Measurements from ENCODE around the gene HIF3A. TPM values are rescaled to one million over a fixed set of nuclear protein-coding genes. Genes with fewer than 3 reads are reported as not detected.
A peak's percentile ranks its signal among the peaks of the same experiment; 100 is the strongest.

The HIF3A gene
- total and polyA plus RNA-seq, 5 donors from 2014 or later = not detected

GRCh38 chr19:46347572-46347883 is 50.7 kb downstream of the HIF3A start:
- H3K9me3 Mint-ChIP-seq = peaks cover 0 to 2% (median 0%) of the 10 kb centered on the region in 7 donors
- H3K4me3 ChIP-seq (ENCODE audit: low read depth, low read length) = peak overlapping the region; percentile 53
- ATAC-seq (ENCODE audit: low read depth in 2 of 2) (no peak), DNase-seq (no peak)
- peaks cover 10% of the 10 kb centered on the region for H3K27me3 Mint-ChIP-seq
- H3K4me3 Mint-ChIP-seq = peak overlapping the region; percentile 90 to 96 (median 94)
- H3K36me3 ChIP-seq (ENCODE audit: control insufficient read depth, insufficient read depth, low read length) = no peaks in the 10 kb centered on the region
- no peaks in the 10 kb centered on the region for H3K27me3 ChIP-seq (ENCODE audit: control insufficient read depth, insufficient read depth, low read length)
- H3K27ac Mint-ChIP-seq = peak overlapping the region; percentile 93 to 95 (median 94)
- H3K9me3 ChIP-seq (ENCODE audit: control insufficient read depth in 2 of 2, low read length in 2 of 2) = no peaks in the 10 kb centered on the region
- peaks cover 11 to 65% (median 40%) of the 10 kb centered on the region in 4 donors for H3K4me1 Mint-ChIP-seq
- peak overlapping the region; percentile 67 for H3K27ac ChIP-seq (ENCODE audit: insufficient read depth, low read length, poor library complexity, severe bottlenecking)
- H3K4me1 ChIP-seq (ENCODE audit: control insufficient read depth, insufficient read depth, low read length, poor library complexity, severe bottlenecking) = peaks cover 50% of the 10 kb centered on the region
- H3K36me3 Mint-ChIP-seq = peaks cover 5% of the 10 kb centered on the region

GRCh38 chr19:46347985-46348384 is 51.1 kb downstream of the HIF3A start:
- no peak for DNase-seq
- Histone ChIP-seq H3K4me1 (ENCODE audit: control insufficient read depth, insufficient read depth, low read length, poor library complexity, severe bottlenecking) (peaks cover 50% of the 10 kb centered on the region), H3K9me3 (ENCODE audit: control insufficient read depth in 2 of 2, low read length in 2 of 2) (no peaks in the 10 kb centered on the region), H3K27ac (ENCODE audit: insufficient read depth, low read length, poor library complexity, severe bottlenecking) (no peak overlapping the region), H3K4me3 (ENCODE audit: low read depth, low read length) (peak overlapping the region; percentile 53), H3K36me3 (ENCODE audit: control insufficient read depth, insufficient read depth, low read length) (no peaks in the 10 kb centered on the region), H3K27me3 (ENCODE audit: control insufficient read depth, insufficient read depth, low read length) (no peaks in the 10 kb centered on the region)
- Mint-ChIP-seq H3K36me3 (peaks cover 5% of the 10 kb centered on the region), H3K4me1 (peaks cover 11 to 67% (median 40%) of the 10 kb centered on the region in 4 donors), H3K27me3 (peaks cover 5% of the 10 kb centered on the region), H3K9me3 (peaks cover 0 to 2% (median 0%) of the 10 kb centered on the region in 7 donors), H3K4me3 (peak overlapping the region; percentile 90 to 96 (median 94)), H3K27ac (peak overlapping the region in 2 of 3 donors; percentile 93 to 95)
- no peak for ATAC-seq (ENCODE audit: low read depth in 2 of 2)

GRCh38 chr19:46349311-46349993 is 52.6 kb downstream of the HIF3A start:
- Histone ChIP-seq H3K4me3 (ENCODE audit: low read depth, low read length) (no peak overlapping the region), H3K9me3 (ENCODE audit: control insufficient read depth in 2 of 2, low read length in 2 of 2) (no peaks in the 10 kb centered on the region), H3K4me1 (ENCODE audit: control insufficient read depth, insufficient read depth, low read length, poor library complexity, severe bottlenecking) (peaks cover 50% of the 10 kb centered on the region), H3K27me3 (ENCODE audit: control insufficient read depth, insufficient read depth, low read length) (no peaks in the 10 kb centered on the region), H3K36me3 (ENCODE audit: control insufficient read depth, insufficient read depth, low read length) (peaks cover 10% of the 10 kb centered on the region), H3K27ac (ENCODE audit: insufficient read depth, low read length, poor library complexity, severe bottlenecking) (peak overlapping the region; percentile 76)
- peaks cover 11 to 67% (median 42%) of the 10 kb centered on the region in 4 donors for H3K4me1 Mint-ChIP-seq
- ATAC-seq (ENCODE audit: low read depth in 2 of 2) (no peak), DNase-seq (no peak)
- H3K4me3 Mint-ChIP-seq = peak overlapping the region; percentile 59 to 96 (median 82)
- H3K9me3 Mint-ChIP-seq = peaks cover 0 to 2% (median 0%) of the 10 kb centered on the region in 7 donors
- peaks cover 4% of the 10 kb centered on the region for H3K27me3 Mint-ChIP-seq
- peaks cover 9% of the 10 kb centered on the region for H3K36me3 Mint-ChIP-seq
- H3K27ac Mint-ChIP-seq = peak overlapping the region; percentile 93 to 97 (median 93)

- DNase-seq = peak in 1 of 3 donors; percentile 35
- H3K9me3 Mint-ChIP-seq = peaks cover 0 to 2% (median 0%) of the 10 kb centered on the region in 7 donors
- peak overlapping the region; percentile 71 to 96 (median 82) for H3K4me3 Mint-ChIP-seq
- peaks cover 4% of the 10 kb centered on the region for H3K27me3 Mint-ChIP-seq
- no peaks in the 10 kb centered on the region for H3K27me3 ChIP-seq (ENCODE audit: control insufficient read depth, insufficient read depth, low read length)
- peak overlapping the region; percentile 76 for H3K27ac ChIP-seq (ENCODE audit: insufficient read depth, low read length, poor library complexity, severe bottlenecking)
- peaks cover 50% of the 10 kb centered on the region for H3K4me1 ChIP-seq (ENCODE audit: control insufficient read depth, insufficient read depth, low read length, poor library complexity, severe bottlenecking)
- H3K36me3 Mint-ChIP-seq = peaks cover 10% of the 10 kb centered on the region
- H3K27ac Mint-ChIP-seq = peak overlapping the region; percentile 93 to 98 (median 97)
- ATAC-seq (ENCODE audit: low read depth in 2 of 2) = no peak
- no peaks in the 10 kb centered on the region for H3K9me3 ChIP-seq (ENCODE audit: control insufficient read depth in 2 of 2, low read length in 2 of 2)
- no peak overlapping the region for H3K4me3 ChIP-seq (ENCODE audit: low read depth, low read length)
- H3K36me3 ChIP-seq (ENCODE audit: control insufficient read depth, insufficient read depth, low read length) = peaks cover 17% of the 10 kb centered on the region
- peaks cover 11 to 69% (median 42%) of the 10 kb centered on the region in 4 donors for H3K4me1 Mint-ChIP-seq
Observed at GRCh38 chr19:46350029-46350757, 53.4 kb downstream of the HIF3A start.

GRCh38 chr19:46350758-46351159 is 53.9 kb downstream of the HIF3A start:
- DNase-seq (peak in 1 of 3 donors; percentile 73), ATAC-seq (ENCODE audit: low read depth in 2 of 2) (peak in 1 of 2 donors; percentile 12)
- H3K9me3 Mint-ChIP-seq = no peaks in the 10 kb centered on the region
- H3K4me1 Mint-ChIP-seq = peaks cover 11 to 70% (median 44%) of the 10 kb centered on the region in 4 donors
- Histone ChIP-seq H3K27me3 (ENCODE audit: control insufficient read depth, insufficient read depth, low read length) (no peaks in the 10 kb centered on the region), H3K36me3 (ENCODE audit: control insufficient read depth, insufficient read depth, low read length) (peaks cover 17% of the 10 kb centered on the region), H3K4me1 (ENCODE audit: control insufficient read depth, insufficient read depth, low read length, poor library complexity, severe bottlenecking) (peaks cover 50% of the 10 kb centered on the region), H3K9me3 (ENCODE audit: control insufficient read depth in 2 of 2, low read length in 2 of 2) (no peaks in the 10 kb centered on the region), H3K27ac (ENCODE audit: insufficient read depth, low read length, poor library complexity, severe bottlenecking) (peak overlapping the region; percentile 76), H3K4me3 (ENCODE audit: low read depth, low read length) (peak overlapping the region; percentile 47)
- peak overlapping the region; percentile 53 to 96 (median 77) for H3K4me3 Mint-ChIP-seq
- H3K27me3 Mint-ChIP-seq = peaks cover 4% of the 10 kb centered on the region
- peaks cover 15% of the 10 kb centered on the region for H3K36me3 Mint-ChIP-seq
- peak overlapping the region; percentile 93 to 98 (median 97) for H3K27ac Mint-ChIP-seq

GRCh38 chr19:46351241-46352041 is 54.6 kb downstream of the HIF3A start:
- ATAC-seq (ENCODE audit: low read depth in 2 of 2) (peak; percentile 31 to 33), DNase-seq (peak in 2 of 3 donors; percentile 10 to 76)
- Mint-ChIP-seq H3K27me3 (peaks cover 3% of the 10 kb centered on the region), H3K36me3 (peaks cover 15% of the 10 kb centered on the region), H3K4me3 (peak overlapping the region; percentile 2 to 82 (median 77)), H3K4me1 (peaks cover 11 to 70% (median 43%) of the 10 kb centered on the region in 4 donors), H3K27ac (peak overlapping the region; percentile 39 to 97 (median 93)), H3K9me3 (no peaks in the 10 kb centered on the region)
- H3K4me1 ChIP-seq (ENCODE audit: control insufficient read depth, insufficient read depth, low read length, poor library complexity, severe bottlenecking) = peaks cover 47% of the 10 kb centered on the region
- H3K36me3 ChIP-seq (ENCODE audit: control insufficient read depth, insufficient read depth, low read length) = peaks cover 21% of the 10 kb centered on the region
- H3K9me3 ChIP-seq (ENCODE audit: control insufficient read depth in 2 of 2, low read length in 2 of 2) = no peaks in the 10 kb centered on the region
- H3K27me3 ChIP-seq (ENCODE audit: control insufficient read depth, insufficient read depth, low read length) = no peaks in the 10 kb centered on the region
- H3K27ac ChIP-seq (ENCODE audit: insufficient read depth, low read length, poor library complexity, severe bottlenecking) = peak overlapping the region; percentile 76
- peak overlapping the region; percentile 47 for H3K4me3 ChIP-seq (ENCODE audit: low read depth, low read length)

GRCh38 chr19:46353730-46354528 is 57.1 kb downstream of the HIF3A start:
- no peak for DNase-seq
- peaks cover 29% of the 10 kb centered on the region for H3K36me3 ChIP-seq (ENCODE audit: control insufficient read depth, insufficient read depth, low read length)
- H3K4me1 ChIP-seq (ENCODE audit: control insufficient read depth, insufficient read depth, low read length, poor library complexity, severe bottlenecking) = peaks cover 32% of the 10 kb centered on the region
- no peaks in the 10 kb centered on the region for H3K27me3 Mint-ChIP-seq
- H3K4me3 Mint-ChIP-seq = peak overlapping the region in 1 of 4 donors; percentile 68
- H3K36me3 Mint-ChIP-seq = peaks cover 17% of the 10 kb centered on the region
- H3K27ac Mint-ChIP-seq = no peak overlapping the region
- no peaks in the 10 kb centered on the region for H3K9me3 ChIP-seq (ENCODE audit: control insufficient read depth in 2 of 2, low read length in 2 of 2)
- H3K27ac ChIP-seq (ENCODE audit: insufficient read depth, low read length, poor library complexity, severe bottlenecking) = no peak overlapping the region
- no peaks in the 10 kb centered on the region for H3K27me3 ChIP-seq (ENCODE audit: control insufficient read depth, insufficient read depth, low read length)
- ATAC-seq (ENCODE audit: low read depth in 2 of 2) = no peak
- H3K9me3 Mint-ChIP-seq = no peaks in the 10 kb centered on the region
- no peak overlapping the region for H3K4me3 ChIP-seq (ENCODE audit: low read depth, low read length)
- H3K4me1 Mint-ChIP-seq = peaks cover 13 to 68% (median 39%) of the 10 kb centered on the region in 4 donors

Data from CD4-positive, CD25-positive, alpha-beta regulatory T cell (primary cell).